Lower leg skin (tissue), 3 donors: ENCODE results near the gene PRTFDC1.

ENCODE experiments used
- CTCF ChIP-seq, 3 donors: fragments of 450-650 bp; IDR thresholded peaks; one replicate each; pipeline ENCODE4 v1.5.1; 2016; ENCODE audit warnings: antibody characterized with exemption in 3 of 3, mild to moderate bottlenecking in 3 of 3, moderate library complexity in 2 of 3
- POLR2A ChIP-seq, 2 donors: fragments of 450-650 bp; IDR thresholded peaks; one replicate each; pipeline ENCODE4 v1.6.1; 2016 to 2017; ENCODE audit warnings: antibody characterized with exemption in 2 of 2, mild to moderate bottlenecking in 1 of 2, moderate library complexity in 1 of 2

DNA sequence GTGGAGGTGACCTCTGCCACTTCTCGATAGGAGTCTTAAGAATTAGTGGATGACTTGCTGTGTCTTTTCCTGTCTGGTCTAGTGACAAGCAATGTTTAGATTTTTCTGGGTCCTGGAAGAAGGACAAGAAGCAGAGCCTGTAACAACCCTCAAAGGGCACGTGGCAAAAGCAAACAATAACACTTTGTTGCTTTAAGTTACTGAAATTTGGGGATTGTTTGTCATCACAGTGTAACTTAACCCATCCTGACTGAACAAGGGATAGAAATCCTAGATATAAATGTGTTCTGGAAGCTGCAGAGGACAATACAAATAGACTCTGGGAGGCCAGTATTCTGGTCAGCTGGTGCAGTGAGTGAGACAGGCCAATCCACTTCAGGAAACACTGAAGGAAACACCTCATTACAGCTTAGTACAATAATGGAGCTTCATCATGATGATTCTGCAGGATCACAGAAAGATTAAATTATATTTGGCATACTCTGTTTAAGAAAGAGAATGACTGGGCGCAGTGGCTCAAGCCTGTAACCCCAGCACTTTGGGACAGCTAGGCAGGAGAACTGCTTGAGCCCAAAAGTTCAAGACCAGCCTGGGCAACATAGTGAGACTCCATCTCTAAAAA, 40.2 kb upstream of the PRTFDC1 start:
- TF ChIP-seq CTCF (IDR thresholded peaks at IDR 0.05), result no peak
- no peak for TF ChIP-seq POLR2A (IDR thresholded peaks at IDR 0.05)
